Liver (tissue), 3 donors: Measurements from ENCODE around the gene CHIT1.

ENCODE experiments used
- CTCF ChIP-seq: fragments of 150-350 bp; IDR thresholded peaks from 2 replicates; pipeline ENCODE4 v1.5.1; 2017; ENCODE audit warnings: improper control_type of control experiment, low read depth, low read length; ENCODE audit not compliant: missing input control
- RAD21 ChIP-seq, 2 donors: IDR thresholded peaks; 2 replicates each; pipeline ENCODE4 v1.6.1; 2016; ENCODE audit warnings: antibody characterized with exemption in 2 of 2, mild to moderate bottlenecking in 2 of 2
- donor health status: healthy.
- donor health status: healthy.

GRCh38 chr1:203276408-203276807 is 46.9 kb upstream of the CHIT1 start:
- TF ChIP-seq CTCF (no peak), RAD21 (IDR thresholded peaks at IDR 0.05) (no peak)
